Activated CD4-positive, alpha-beta memory T cell treated with anti-CD3 and anti-CD28 coated beads, Interleukin-2, amount 10 ng/mL, durations not matched to agents 7 days and 5 days (primary cell): ENCODE data around the gene RER1. TPM values are rescaled to one million over a fixed set of nuclear protein-coding genes. Genes with fewer than 3 reads are reported as not detected.

ENCODE experiments used
- CTCF ChIA-PET: fragments of 350-600 bp; sonication (Branson Sonifier 250); formaldehyde crosslinking; loops from one replicate; lab custom pipeline; 2021; ENCODE audit warnings: antibody characterized with exemption, inconsistent platforms; lab: Charles Lee
- POLR2A ChIA-PET: fragments of 350-600 bp; sonication (Branson Sonifier 250); formaldehyde crosslinking; loops from one replicate; lab custom pipeline; 2021; ENCODE audit warnings: antibody characterized with exemption; lab: Charles Lee
- DNase-seq: peaks from one replicate; pipeline ENCODE4 v3.0.0-alpha.2; 2020
- H3K27ac Mint-ChIP-seq: one replicate; pipeline ENCODE4 v1.8.0; 2021; ENCODE audit warnings: mild to moderate bottlenecking, mixed read lengths
- H3K27me3 Mint-ChIP-seq: one replicate; pipeline ENCODE4 v1.8.0; 2021; ENCODE audit warnings: mixed read lengths
- H3K36me3 Mint-ChIP-seq: one replicate; pipeline ENCODE4 v1.8.0; 2021; ENCODE audit warnings: low read depth, mixed read lengths
- H3K4me1 Mint-ChIP-seq: one replicate; pipeline ENCODE4 v1.8.0; 2021; ENCODE audit warnings: mixed read lengths
- H3K4me3 Mint-ChIP-seq: one replicate; pipeline ENCODE4 v1.8.0; 2021; ENCODE audit warnings: mild to moderate bottlenecking, mixed read lengths
- H3K9me3 Mint-ChIP-seq: one replicate; pipeline ENCODE4 v1.8.0; 2021; ENCODE audit warnings: mixed read lengths
- total RNA-seq, 2 experiments: library from RNA; stranded (reverse); gene quantifications; one replicate each; pipeline ENCODE4 v1.2.3, GENCODE V29; 2021

The RER1 gene
- total RNA-seq, 2 experiments from 2014 or later = 151 to 160 TPM

DNA sequence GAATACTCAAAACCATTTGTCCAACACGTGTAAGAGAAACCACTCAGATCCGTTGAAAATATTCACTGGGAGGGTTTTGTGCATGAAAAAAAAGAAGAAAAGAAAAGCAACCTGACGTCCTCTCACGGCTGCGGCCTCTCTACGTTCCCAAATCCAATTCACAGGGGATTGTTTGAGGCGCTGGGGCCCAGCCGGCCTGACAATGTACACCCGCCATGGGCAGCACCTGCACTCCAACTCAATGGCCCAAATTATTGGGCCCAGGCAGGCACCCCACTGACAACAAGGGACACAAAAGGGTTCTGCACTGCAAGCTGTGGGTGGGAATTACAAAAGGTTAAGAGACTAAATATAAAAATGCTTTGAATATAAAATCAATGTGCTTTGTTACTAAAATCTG, 41.8 kb upstream of the RER1 start:
- Mint-ChIP-seq H3K36me3 (no peaks in the 10 kb centered on the region), H3K27ac (no peak overlapping the region), H3K27me3 (no peaks in the 10 kb centered on the region), H3K4me1 (no peaks in the 10 kb centered on the region), H3K9me3 (no peaks in the 10 kb centered on the region), H3K4me3 (no peak overlapping the region)
- no peak for DNase-seq
- ChIA-PET CTCF (no interaction called here), POLR2A (no interaction called here)

DNA sequence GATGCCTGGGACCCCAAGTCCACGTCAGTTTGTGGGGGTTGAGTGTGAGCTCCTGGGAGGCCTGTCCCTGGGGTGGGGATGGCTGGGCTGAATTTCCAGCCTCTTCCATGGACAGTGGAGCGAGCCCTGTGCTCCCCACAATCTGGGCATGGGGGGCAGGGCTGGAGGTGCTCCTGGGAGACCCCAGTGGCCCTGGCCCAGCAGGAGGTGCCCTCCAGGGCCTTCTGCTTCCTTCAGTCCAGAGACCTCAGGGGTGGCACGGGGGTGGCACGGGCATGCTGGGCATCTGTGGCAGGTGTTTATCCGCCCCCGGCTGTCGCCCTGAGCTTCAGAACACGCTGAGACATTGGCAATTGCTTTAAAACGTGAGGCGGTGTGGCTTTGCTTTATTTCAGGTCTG, 41.1 kb upstream of the RER1 start:
- no peaks in the 10 kb centered on the region for H3K36me3 Mint-ChIP-seq
- H3K27me3 Mint-ChIP-seq = no peaks in the 10 kb centered on the region
- CTCF ChIA-PET = no interaction called here
- no peaks in the 10 kb centered on the region for H3K9me3 Mint-ChIP-seq
- H3K27ac Mint-ChIP-seq = no peak overlapping the region
- no peak overlapping the region for H3K4me3 Mint-ChIP-seq
- DNase-seq = no peak
- H3K4me1 Mint-ChIP-seq = no peaks in the 10 kb centered on the region
- POLR2A ChIA-PET = no interaction called here

DNA sequence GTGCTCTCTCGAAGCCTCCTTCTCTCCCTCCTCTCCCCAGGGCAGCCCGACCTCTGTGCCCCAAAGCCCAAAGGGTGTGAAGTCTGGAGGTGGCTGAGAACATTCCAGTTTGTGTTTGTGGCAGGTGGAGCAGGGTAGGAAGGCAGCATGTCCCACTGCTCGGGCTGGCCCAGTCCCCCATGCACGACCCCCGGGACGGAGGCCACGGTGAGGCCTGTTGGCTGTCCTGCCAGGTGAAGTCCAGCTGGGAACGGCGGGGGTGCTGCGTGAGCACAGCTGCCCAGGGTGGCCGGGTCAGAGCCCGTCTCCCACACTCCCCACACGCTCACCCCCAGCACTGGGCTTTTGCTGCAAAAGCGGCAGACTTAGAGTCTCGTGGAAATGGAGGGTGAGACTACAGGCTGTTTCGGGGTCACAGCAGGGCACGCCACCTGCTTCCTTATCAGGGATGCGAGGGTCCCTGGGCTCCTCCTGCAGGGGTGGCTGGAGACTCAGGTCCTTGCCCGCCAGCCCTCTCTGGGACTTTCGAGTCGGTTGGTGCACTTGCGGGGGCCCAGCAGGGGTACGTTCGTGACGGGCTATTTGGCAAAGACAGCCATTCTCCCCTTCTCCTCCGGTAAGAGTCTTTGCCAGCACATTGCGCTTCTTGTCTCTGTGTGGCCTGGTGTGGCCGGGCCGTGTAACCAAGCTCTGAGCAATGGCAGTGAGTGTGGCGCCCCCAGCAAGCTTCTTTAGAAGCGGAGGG, 40.6 kb upstream of the RER1 start:
- no peak overlapping the region for H3K4me3 Mint-ChIP-seq
- no peaks in the 10 kb centered on the region for H3K4me1 Mint-ChIP-seq
- POLR2A ChIA-PET = no interaction called here
- H3K27ac Mint-ChIP-seq = no peak overlapping the region
- no peaks in the 10 kb centered on the region for H3K36me3 Mint-ChIP-seq
- no peaks in the 10 kb centered on the region for H3K9me3 Mint-ChIP-seq
- no peak for DNase-seq
- CTCF ChIA-PET = no interaction called here
- no peaks in the 10 kb centered on the region for H3K27me3 Mint-ChIP-seq

DNA sequence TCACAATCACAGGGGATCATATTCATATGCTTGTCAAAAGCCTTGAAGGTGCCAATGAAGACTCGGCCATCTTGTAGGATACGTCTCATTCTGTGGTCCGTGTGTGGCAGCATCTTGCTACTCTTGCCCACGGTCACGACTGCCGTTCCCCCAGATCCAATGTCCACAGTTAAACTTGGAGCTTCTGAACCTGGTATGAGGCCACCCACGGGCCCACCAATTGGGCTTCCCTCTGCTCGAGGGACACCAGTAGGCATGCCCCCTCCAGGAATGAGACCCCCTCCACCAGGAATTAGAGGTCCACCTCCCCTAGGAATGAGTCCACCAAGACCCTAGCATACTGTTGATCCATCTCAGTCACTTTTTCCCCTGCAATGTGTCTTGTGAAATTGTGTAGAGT, 39.9 kb upstream of the RER1 start:
- Mint-ChIP-seq H3K36me3 (no peaks in the 10 kb centered on the region), H3K4me3 (no peak overlapping the region), H3K27me3 (no peaks in the 10 kb centered on the region), H3K4me1 (no peaks in the 10 kb centered on the region), H3K27ac (no peak overlapping the region), H3K9me3 (no peaks in the 10 kb centered on the region)
- CTCF ChIA-PET = no interaction called here
- POLR2A ChIA-PET = no interaction called here
- no peak for DNase-seq

DNA sequence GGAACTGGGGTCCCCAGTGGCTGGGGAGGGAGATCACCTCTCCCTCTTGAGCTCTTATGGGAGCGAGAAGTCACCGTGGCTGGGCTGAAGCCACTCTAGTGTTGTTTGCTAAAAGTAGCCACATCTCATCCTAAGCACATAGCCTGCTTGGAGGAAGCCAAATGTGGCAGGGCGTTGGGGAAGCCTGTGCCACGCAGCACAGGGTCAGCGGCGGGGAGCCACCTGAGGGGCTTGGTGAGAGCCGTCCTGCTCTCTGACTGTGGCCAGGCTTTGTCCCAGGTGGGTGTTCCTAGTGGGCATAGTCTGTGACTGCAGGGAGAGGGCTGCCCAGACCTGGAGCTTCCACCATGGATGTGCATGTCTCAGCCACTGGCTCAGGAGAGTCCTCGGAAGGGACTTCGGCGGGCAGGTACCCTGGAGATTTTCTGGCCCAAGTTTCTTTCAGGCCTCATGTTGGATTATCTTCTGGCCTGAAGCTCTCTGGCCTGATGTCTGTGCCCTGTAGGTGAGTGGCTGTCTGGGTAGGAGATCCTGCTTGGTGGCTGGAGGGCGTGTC, 39.2 kb upstream of the RER1 start:
- Mint-ChIP-seq H3K36me3 (no peaks in the 10 kb centered on the region), H3K27ac (no peak overlapping the region), H3K4me3 (no peak overlapping the region), H3K4me1 (no peaks in the 10 kb centered on the region), H3K27me3 (no peaks in the 10 kb centered on the region), H3K9me3 (no peaks in the 10 kb centered on the region)
- ChIA-PET POLR2A (no interaction called here), CTCF (no interaction called here)
- no peak for DNase-seq

DNA sequence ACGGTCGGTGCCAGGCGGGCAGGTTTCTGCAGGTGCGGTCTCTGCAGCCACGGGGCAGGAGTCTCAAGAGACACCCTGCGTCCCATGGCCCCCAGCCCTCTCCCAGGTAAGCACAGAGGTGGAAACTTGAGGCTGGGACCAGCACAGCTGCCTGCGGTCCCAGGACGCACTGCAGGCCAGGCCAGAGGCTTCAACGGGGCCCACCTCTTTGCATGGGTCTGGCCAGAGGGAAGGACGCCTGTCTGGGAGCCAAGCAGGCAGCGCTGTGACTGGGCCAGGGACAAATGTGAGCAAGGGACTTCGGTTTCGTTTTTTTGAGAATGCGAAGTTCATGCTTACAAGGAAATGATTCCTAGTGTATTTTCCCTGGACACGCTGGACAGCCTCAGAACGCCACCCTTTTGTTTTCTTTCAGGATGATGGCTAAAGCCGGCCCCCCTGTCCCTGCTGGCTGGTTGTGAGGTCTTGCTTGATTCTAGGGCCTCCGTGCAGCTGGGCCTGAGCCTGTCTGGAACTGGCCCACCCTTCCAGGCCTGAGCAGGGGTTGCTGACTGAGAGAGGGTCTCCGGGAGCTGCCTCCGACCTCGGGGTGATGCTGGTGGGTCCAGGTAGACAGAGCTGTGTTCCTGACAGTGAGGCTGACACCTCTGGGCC, 38.6 kb upstream of the RER1 start:
- no peak overlapping the region for H3K27ac Mint-ChIP-seq
- no peaks in the 10 kb centered on the region for H3K36me3 Mint-ChIP-seq
- no peaks in the 10 kb centered on the region for H3K27me3 Mint-ChIP-seq
- CTCF ChIA-PET = no interaction called here
- no peak for DNase-seq
- no peaks in the 10 kb centered on the region for H3K9me3 Mint-ChIP-seq
- no peaks in the 10 kb centered on the region for H3K4me1 Mint-ChIP-seq
- no peak overlapping the region for H3K4me3 Mint-ChIP-seq
- POLR2A ChIA-PET = no interaction called here

DNA sequence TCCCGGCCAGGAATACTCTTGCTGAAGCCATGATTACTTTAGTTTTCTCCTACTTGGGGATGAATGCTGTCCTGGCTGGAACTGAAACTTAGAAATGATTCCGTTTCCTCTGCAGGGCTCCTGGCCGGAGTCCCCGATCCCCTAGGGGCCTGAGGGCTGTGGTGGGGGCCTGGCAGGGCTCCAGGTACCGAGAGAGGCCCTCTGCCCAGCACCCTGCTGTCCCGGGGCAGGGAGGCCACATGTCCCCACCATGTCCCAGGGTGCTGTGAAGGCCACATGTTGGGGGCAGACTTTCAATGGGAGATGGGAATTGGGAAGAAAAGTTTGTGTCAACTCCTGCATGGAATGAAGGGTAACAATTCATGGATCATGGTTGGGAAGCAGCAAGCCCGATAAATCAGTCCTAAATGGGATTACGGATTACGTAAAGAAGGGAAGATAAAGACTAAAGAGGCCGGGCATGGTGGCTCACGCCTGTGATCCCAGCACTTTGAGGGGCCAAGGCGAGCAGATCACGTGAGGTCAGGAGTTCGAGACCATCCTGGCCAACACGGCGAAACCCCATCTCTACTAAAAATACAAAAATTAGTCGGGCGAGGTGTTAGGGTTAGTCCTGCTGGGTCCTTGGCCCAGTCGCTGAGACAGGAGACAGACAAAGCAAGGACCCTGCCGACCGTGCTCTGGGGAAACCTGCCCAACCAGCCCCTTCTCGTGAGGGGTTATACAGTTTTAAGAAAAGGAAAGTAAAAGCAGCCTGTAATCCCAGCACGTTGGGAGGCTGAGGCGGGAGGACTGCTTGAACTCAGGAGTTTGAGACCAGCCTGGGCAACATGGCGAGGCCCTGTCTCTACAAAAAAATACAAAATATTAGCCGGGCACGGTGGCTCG, 37.8 kb upstream of the RER1 start:
- no peak for DNase-seq
- ChIA-PET CTCF (no interaction called here), POLR2A (no interaction called here)
- Mint-ChIP-seq H3K27me3 (no peaks in the 10 kb centered on the region), H3K4me3 (no peak overlapping the region), H3K27ac (no peak overlapping the region), H3K36me3 (no peaks in the 10 kb centered on the region), H3K4me1 (no peaks in the 10 kb centered on the region), H3K9me3 (no peaks in the 10 kb centered on the region)

DNA sequence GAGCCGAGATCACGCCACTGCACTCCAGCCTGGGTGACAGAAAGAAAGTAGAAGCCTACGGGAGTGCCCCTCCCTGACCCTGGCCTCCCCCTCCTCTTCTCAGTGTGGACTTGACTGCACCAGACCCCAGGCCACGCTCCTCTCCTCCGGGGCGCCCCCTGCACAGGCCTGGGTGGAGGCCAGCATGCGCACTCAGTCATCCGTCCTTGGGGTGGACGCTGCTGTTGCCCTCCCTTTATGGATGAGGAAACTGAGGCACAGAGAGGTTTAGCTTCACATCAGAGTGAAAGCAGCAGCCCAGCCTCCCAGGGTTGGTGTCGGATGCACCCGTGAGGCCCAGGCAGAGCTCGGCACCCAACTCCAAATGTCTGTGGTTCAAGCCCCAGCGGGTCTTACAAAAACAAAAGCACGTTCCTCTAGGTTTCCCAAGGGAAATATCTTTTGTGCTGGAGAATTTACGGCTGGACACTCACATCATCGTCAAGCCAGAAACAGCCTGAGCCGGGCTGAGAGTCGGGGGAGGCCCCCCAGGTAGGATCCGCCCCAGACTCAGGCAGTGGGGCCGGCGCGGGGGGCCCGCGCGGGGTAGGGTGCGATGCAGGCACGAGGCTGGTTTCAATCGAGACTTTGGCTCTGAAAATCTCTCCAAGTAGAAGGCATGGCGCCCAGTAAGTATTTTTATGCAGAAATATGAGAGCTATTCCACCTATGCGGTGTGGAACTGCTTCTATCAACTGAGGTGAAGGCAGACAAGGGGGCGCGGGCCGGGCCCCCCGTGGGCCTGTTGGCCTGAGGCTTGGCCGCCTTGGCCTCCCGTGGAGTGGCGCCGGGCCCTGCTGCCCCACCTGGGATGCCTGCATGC, 36.9 kb upstream of the RER1 start:
- CTCF ChIA-PET = no interaction called here
- Mint-ChIP-seq H3K4me3 (no peak overlapping the region), H3K27me3 (no peaks in the 10 kb centered on the region), H3K9me3 (no peaks in the 10 kb centered on the region), H3K36me3 (no peaks in the 10 kb centered on the region), H3K4me1 (no peaks in the 10 kb centered on the region), H3K27ac (no peak overlapping the region)
- POLR2A ChIA-PET = no interaction called here
- DNase-seq = no peak

DNA sequence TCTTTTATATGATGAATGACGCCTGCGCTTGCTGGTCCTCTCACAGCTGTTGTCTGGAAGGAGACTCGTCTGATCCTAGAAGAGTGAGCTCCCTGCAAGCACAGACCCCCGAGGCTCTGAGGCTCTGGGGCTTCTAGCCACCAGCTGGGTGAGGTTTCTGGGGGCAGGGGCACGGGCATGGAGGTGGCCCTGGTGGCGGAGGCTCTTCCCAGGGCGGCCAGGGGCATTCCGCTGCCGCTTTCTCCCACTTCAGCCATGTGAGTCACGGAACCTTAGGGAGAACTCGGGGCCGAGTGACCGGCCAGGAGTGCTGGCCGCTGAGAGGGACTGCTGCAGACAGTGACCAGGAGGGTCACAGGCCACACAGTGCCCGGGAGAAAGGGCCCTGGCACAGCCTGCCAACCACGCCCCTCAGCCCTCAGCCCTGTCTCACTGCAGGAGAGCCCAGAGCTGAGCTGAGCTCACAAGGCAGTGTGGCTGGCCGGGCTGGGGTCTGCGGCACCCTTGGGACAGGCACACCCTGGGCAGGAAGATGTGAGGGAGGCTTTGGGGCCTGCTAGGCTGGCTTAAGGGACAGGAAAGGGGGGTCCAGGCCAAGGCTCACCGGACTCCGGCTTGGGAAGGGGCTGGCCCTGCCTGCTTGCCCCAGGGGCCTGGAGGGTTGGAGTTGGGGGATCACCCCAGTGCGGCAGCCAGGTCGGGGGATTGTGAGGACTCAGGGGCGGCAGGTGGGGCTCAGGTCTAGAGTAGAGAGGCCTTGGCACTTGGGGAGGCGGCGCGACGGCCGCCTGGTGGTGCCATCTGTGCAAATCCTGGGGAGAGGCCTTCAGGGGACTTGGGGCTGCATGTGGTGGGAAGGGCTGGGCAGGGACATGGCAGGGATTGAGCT, 36.0 kb upstream of the RER1 start:
- H3K9me3 Mint-ChIP-seq = no peaks in the 10 kb centered on the region
- CTCF ChIA-PET = no interaction called here

DNA sequence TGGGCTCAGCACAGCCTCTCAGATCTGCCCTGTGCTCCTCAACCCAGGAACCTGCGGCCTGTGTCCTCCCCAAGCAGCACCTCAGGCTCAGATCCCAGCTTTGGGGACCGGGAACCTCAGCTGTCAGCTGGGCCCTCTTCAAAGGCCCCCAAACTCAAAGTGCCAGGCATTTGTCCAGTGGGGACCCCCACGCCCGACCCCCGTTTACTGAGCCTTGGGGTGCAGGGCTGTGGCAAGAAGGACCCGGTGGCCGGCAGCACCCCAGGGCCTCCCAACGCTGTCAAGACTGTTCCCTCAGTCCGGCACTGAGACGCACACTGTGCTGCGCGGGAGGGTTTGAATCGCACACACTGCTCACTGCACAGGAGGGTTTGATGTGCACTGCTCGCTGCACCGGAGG, 35.2 kb upstream of the RER1 start:
- H3K27ac Mint-ChIP-seq = no peak overlapping the region
- no peaks in the 10 kb centered on the region for H3K36me3 Mint-ChIP-seq
- H3K4me1 Mint-ChIP-seq = no peaks in the 10 kb centered on the region
- POLR2A ChIA-PET = no interaction called here
- CTCF ChIA-PET = no interaction called here
- H3K9me3 Mint-ChIP-seq = no peaks in the 10 kb centered on the region
- DNase-seq = no peak
- H3K4me3 Mint-ChIP-seq = no peak overlapping the region
- no peaks in the 10 kb centered on the region for H3K27me3 Mint-ChIP-seq

More for the DNA sequence above, 36.0 kb upstream of the RER1 start:
- Mint-ChIP-seq H3K4me3 (no peak overlapping the region), H3K27me3 (no peaks in the 10 kb centered on the region), H3K4me1 (no peaks in the 10 kb centered on the region), H3K27ac (no peak overlapping the region), H3K36me3 (no peaks in the 10 kb centered on the region)
- POLR2A ChIA-PET = no interaction called here
- no peak for DNase-seq

DNA sequence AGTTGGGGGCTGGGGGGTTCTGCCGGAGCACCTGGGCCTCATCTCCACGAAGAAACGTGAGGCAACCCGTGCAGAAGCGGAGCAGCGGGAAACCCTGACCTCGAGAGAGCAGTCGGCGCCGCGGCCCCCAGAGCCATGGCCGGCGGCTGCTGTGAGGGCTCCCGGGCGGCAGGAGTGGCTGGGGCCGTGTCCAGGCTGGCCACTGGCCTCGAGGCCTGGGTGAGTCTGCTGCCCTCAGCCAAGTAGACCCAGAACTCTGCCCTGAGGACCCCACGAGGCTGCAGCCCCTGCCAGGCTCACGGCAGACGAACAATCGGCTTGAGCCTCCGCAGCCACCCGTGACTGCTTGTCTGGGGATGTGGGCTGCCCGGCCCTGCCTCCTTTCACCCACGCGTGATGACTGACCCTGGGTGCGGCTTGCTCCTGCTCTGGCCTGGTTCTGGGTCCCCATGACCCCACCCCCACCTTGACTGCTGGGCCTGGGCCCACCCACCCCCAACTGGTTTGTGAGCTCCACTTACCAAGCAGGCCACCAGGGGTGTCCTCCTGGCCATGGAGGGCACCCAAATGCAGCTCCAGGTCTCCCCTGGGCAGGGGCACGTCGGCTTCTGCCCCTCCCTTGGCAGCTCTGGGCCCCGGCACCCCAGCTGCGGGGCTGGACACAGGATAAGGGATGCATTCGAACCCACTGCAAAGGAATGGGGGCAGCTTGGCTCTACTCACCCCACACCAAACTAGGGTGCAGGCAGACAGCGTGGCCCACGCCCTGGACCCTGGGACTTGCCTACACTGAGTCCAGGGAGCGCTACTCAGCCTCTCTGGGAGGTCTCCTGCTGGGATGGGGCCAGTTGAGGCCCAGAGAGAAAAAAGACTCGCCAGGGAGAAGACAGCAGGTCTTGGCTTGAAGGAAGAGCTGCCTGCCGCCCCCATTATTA, 34.5 kb upstream of the RER1 start:
- H3K36me3 Mint-ChIP-seq = no peaks in the 10 kb centered on the region
- no peak overlapping the region for H3K4me3 Mint-ChIP-seq
- POLR2A ChIA-PET = no interaction called here
- no peak overlapping the region for H3K27ac Mint-ChIP-seq
- no peaks in the 10 kb centered on the region for H3K4me1 Mint-ChIP-seq
- no peaks in the 10 kb centered on the region for H3K27me3 Mint-ChIP-seq
- no peaks in the 10 kb centered on the region for H3K9me3 Mint-ChIP-seq
- CTCF ChIA-PET = no interaction called here
- DNase-seq = no peak
